HCT116 (cell line): ENCODE measurements around the gene RGMB. TPM values are rescaled to one million over a fixed set of nuclear protein-coding genes. Genes with fewer than 3 reads are reported as not detected.

Source experiments
- ATAC-seq: fragments of 200-7000 bp; cut with Tn5 transposase; 2 replicates; pipeline ENCODE4 v1.9.1; 2020; ENCODE audit warnings: mild to moderate bottlenecking, moderate library complexity
- BruUV-seq: library from RNA; stranded (reverse); fragments of 400-500 nt; replicated peaks from 2 replicates; lab custom pipeline; 2021; lab: Mats Ljungman, UMichigan
- CTCF ChIA-PET: fragments of 300-600 bp; sonication (Branson Sonifier 250); formaldehyde crosslinking; loops from one replicate; lab custom pipeline; 2021; ENCODE audit warnings: antibody characterized with exemption; lab: Charles Lee
- POLR2A ChIA-PET: fragments of 300-600, 350-600 bp; sonication (Branson Sonifier 250); formaldehyde crosslinking; loops from one replicate; lab custom pipeline; 2021; ENCODE audit warnings: antibody characterized with exemption; lab: Charles Lee
- RAD21 ChIA-PET, 2 experiments: fragments of 300-600 bp; sonication (Branson Sonifier 250); formaldehyde crosslinking; loops; one replicate each; lab custom pipeline; 2023; ENCODE audit warnings: low total read pairs in 2 of 2; ENCODE audit not compliant: uncharacterized antibody in 2 of 2, unreplicated experiment in 2 of 2, low non-redundant PET in 1 of 2; lab: Charles Lee
- DNase-seq: peaks from one replicate; pipeline ENCODE4 v3.0.0-alpha.2; 2010; ENCODE audit warnings: low read depth, low spot score
- H2AFZ ChIP-seq: fragments of 200-600 bp; shearing (Covaris generic), sonication (generic); 2 replicates; pipeline ENCODE4 v1.6.1; 2017; ENCODE audit warnings: low read depth, mixed run types, mixed read lengths, antibody characterized with exemption, low read length; ENCODE audit not compliant: poor library complexity, severe bottlenecking
- H3K27ac ChIP-seq: 2 replicates; pipeline ENCODE4 v1.5.1; 2012; ENCODE audit warnings: low read depth, low read length
- H3K27me3 ChIP-seq: fragments of 200-600 bp; sonication (generic); 2 replicates; pipeline ENCODE4 v1.6.1; 2016; ENCODE audit warnings: mixed run types, low read length, mixed read lengths; ENCODE audit not compliant: insufficient read depth
- H3K36me3 ChIP-seq, 2 experiments: fragments of 200-500 bp in 1 of 2; fragments of 200-600 bp in 1 of 2; sonication (Bioruptor generic) in 1 of 2; sonication (generic) in 1 of 2; 2 replicates each; pipeline versions ENCODE4 v1.5.1 to v1.6.1; 2014 to 2016; ENCODE audit warnings: low read length in 2 of 2, inconsistent platforms in 1 of 2, mixed read lengths in 1 of 2, mixed run types in 1 of 2; ENCODE audit not compliant: insufficient read depth in 2 of 2, control insufficient read depth in 1 of 2
- H3K4me1 ChIP-seq, 2 experiments: fragments of 200-600 bp in 1 of 2; sonication (generic) in 1 of 2; 2 replicates each; pipeline versions ENCODE4 v1.5.1 to v1.6.1; 2012 to 2017; ENCODE audit warnings: low read length in 2 of 2, inconsistent platforms in 1 of 2, mild to moderate bottlenecking in 1 of 2, mixed read lengths in 1 of 2, mixed run types in 1 of 2, moderate library complexity in 1 of 2; ENCODE audit not compliant: insufficient read depth in 2 of 2, control insufficient read depth in 1 of 2
- H3K4me2 ChIP-seq: fragments of 200-600 bp; sonication (generic); 2 replicates; pipeline ENCODE4 v1.6.1; 2017; ENCODE audit warnings: mixed run types, low read length, mixed read lengths
- H3K4me3 ChIP-seq, 2 experiments: fragments of 200-600 bp in 1 of 2; sonication (generic) in 1 of 2; replicated peaks in 1 of 2; 2 replicates each; pipeline ENCODE4 v1.5.1; 2011 to 2016; ENCODE audit warnings: low read length in 2 of 2, control low read depth in 1 of 2, low read depth in 1 of 2, mild to moderate bottlenecking in 1 of 2, mixed read lengths in 1 of 2, mixed run types in 1 of 2
- H3K79me2 ChIP-seq: fragments of 200-600 bp; sonication (generic); 2 replicates; pipeline ENCODE4 v1.6.1; 2017; ENCODE audit warnings: mild to moderate bottlenecking, mixed run types, low read length, moderate library complexity, mixed read lengths; ENCODE audit not compliant: insufficient read depth
- H3K9ac ChIP-seq: fragments of 200-600 bp; sonication (generic); 2 replicates; pipeline ENCODE4 v1.6.1; 2016; ENCODE audit warnings: low read length, mixed read lengths
- H3K9me2 ChIP-seq: fragments of 200-600 bp; sonication (generic), shearing (Covaris generic); 2 replicates; pipeline ENCODE4 v1.6.1; 2017; ENCODE audit warnings: mixed run types, mild to moderate bottlenecking, moderate library complexity; ENCODE audit not compliant: insufficient read depth
- H3K9me3 ChIP-seq, 2 experiments: fragments of 200-500 bp in 1 of 2; fragments of 200-600 bp in 1 of 2; sonication (Bioruptor generic) in 1 of 2; sonication (generic) in 1 of 2; 2 replicates each; pipeline ENCODE4 v1.6.1; 2014 to 2017; ENCODE audit warnings: low read length in 2 of 2, mixed read lengths in 2 of 2, inconsistent platforms in 1 of 2, low read depth in 1 of 2, mild to moderate bottlenecking in 1 of 2, mixed run types in 1 of 2, moderate library complexity in 1 of 2; ENCODE audit not compliant: control insufficient read depth in 1 of 2, insufficient read depth in 1 of 2
- H4K20me1 ChIP-seq: fragments of 200-600 bp; sonication (generic), shearing (Covaris generic); 2 replicates; pipeline ENCODE4 v1.6.1; 2017; ENCODE audit warnings: mixed run types, mild to moderate bottlenecking, moderate library complexity; ENCODE audit not compliant: insufficient read depth
- CBX3 ChIP-seq: IDR thresholded peaks from 2 replicates; pipeline ENCODE4 v1.6.1; 2012; ENCODE audit warnings: low read depth
- CEBPB ChIP-seq: IDR thresholded peaks from 2 replicates; pipeline ENCODE4 v1.6.1; 2012; ENCODE audit warnings: low read depth
- ELF1 ChIP-seq: IDR thresholded peaks from 2 replicates; pipeline ENCODE4 v1.6.1; 2012; ENCODE audit warnings: low read depth, borderline replicate concordance
- EZH2phosphoT487 ChIP-seq: fragments of 200-600 bp; IDR thresholded peaks from 2 replicates; pipeline ENCODE4 v1.6.1; 2018; ENCODE audit warnings: antibody characterized with exemption, borderline replicate concordance
- MAX ChIP-seq: IDR thresholded peaks from 2 replicates; pipeline ENCODE4 v1.6.1; 2012
- POLR2A ChIP-seq: IDR thresholded peaks from 2 replicates; pipeline ENCODE4 v1.7.0; 2011; ENCODE audit warnings: borderline replicate concordance; ENCODE audit not compliant: insufficient read depth, insufficient read length; ENCODE audit errors: extremely low read depth
- RAD21 ChIP-seq: IDR thresholded peaks from 2 replicates; pipeline ENCODE4 v1.6.1; 2012; ENCODE audit warnings: low read depth, mild to moderate bottlenecking
- REST ChIP-seq: IDR thresholded peaks from 2 replicates; pipeline ENCODE4 v1.6.1; 2012; ENCODE audit warnings: low read depth
- SIN3A ChIP-seq: IDR thresholded peaks from 2 replicates; pipeline ENCODE4 v1.6.1; 2012; ENCODE audit warnings: low read depth
- SP1 ChIP-seq: IDR thresholded peaks from 2 replicates; pipeline ENCODE4 v1.6.1; 2012; ENCODE audit warnings: low read depth
- SRF ChIP-seq: IDR thresholded peaks from 2 replicates; pipeline ENCODE4 v1.6.1; 2012; ENCODE audit warnings: low read depth
- TCF7L2 ChIP-seq: IDR thresholded peaks from 2 replicates; pipeline ENCODE4 v1.7.0; 2011; ENCODE audit warnings: borderline replicate concordance, inconsistent platforms; ENCODE audit not compliant: insufficient read depth, insufficient read length; ENCODE audit errors: extremely low read depth
- YY1 ChIP-seq: IDR thresholded peaks from 2 replicates; pipeline ENCODE4 v1.6.1; 2011; ENCODE audit warnings: low read length, low read depth, moderate library complexity, mild to moderate bottlenecking; ENCODE audit not compliant: insufficient replicate concordance; ENCODE audit errors: extremely low read depth
- ZBTB33 ChIP-seq: IDR thresholded peaks from 2 replicates; pipeline ENCODE4 v1.6.1; 2011; ENCODE audit warnings: mild to moderate bottlenecking, low read length, moderate library complexity; ENCODE audit not compliant: insufficient replicate concordance; ENCODE audit errors: extremely low read depth
- ZFX ChIP-seq: fragments of 450-650 bp; IDR thresholded peaks from 2 replicates; pipeline ENCODE4 v1.6.1; 2017
- ZNF274 ChIP-seq: fragments of 200-500 bp; sonication (Bioruptor generic); IDR thresholded peaks from 2 replicates; pipeline ENCODE4 v1.6.1; 2014; ENCODE audit warnings: mild to moderate bottlenecking, low read depth, low read length, inconsistent platforms
- intact Hi-C: fragments of 100-400 bp; cut with micrococcal nuclease; formaldehyde crosslinking; loops from 2 replicates; pipeline ENCODE4 v1.10.0; 2022
- total RNA-seq: library from RNA; stranded (reverse); gene quantifications from one replicate; pipeline ENCODE4 v1.2.1, GENCODE V29; 2021; ENCODE audit not compliant: unreplicated experiment
- TF ChIP-seq, protein P1 (sequence below), 3 experiments: fragments of 200-600 bp in 1 of 3; sonication (generic) in 1 of 3; IDR thresholded peaks in 2 of 3; conservative IDR thresholded peaks in 1 of 3; 2 replicates each; pipeline ENCODE4 v1.5.1; 2012 to 2017; ENCODE audit warnings: low read depth in 2 of 3, low read length in 2 of 3, antibody characterized with exemption in 1 of 3, borderline replicate concordance in 1 of 3, control low read depth in 1 of 3, mild to moderate bottlenecking in 1 of 3, mixed read lengths in 1 of 3, mixed run types in 1 of 3, moderate library complexity in 1 of 3; ENCODE audit not compliant: insufficient read depth in 1 of 3

Gene RGMB
- total RNA-seq, 1 experiment from 2014 or later, result 18.3 TPM

DNA sequence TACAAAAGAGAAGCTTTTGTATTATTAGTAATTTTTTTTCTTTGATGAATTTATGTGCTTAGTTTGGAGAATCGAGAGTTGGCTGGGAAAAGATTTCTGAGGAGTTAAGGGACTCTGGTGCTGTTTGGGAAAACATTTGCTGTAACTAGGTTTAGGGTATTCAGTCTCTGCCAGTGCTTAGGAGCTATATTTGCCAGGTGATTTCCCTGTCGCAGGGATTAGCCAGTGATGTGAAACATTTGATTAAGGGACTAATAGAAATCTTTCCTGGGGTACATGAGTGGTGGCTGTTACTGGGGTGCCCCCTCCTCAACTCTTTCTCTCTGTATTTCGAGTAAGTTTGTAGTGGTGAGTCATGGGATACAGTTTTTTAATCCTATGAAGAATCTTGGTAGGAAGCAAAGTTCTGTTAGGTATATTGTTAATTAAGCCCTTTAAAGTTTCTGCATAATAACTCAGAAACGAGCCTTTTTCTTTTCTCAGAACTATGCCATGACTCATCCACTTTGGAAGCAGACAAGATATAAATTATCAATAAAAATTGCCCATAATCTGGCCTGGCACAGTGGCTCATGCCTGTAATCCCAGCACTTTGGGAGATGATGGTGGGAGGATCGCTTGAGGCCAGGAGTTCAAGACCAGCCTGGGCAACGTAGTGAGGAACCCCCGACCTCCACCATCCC, 18.6 kb downstream of the RGMB start:
- TF ChIP-seq REST (no peak), YY1 (no peak), TCF7L2 (no peak), SIN3A (no peak), CBX3 (no peak), RAD21 (no peak), ELF1 (no peak), MAX (no peak), POLR2A (no peak), CEBPB (no peak), EZH2phosphoT487 (no peak), ZBTB33 (no peak), SP1 (no peak), ZFX (no peak), ZNF274 (no peak), SRF (no peak)
- TF ChIP-seq, protein P1, sequence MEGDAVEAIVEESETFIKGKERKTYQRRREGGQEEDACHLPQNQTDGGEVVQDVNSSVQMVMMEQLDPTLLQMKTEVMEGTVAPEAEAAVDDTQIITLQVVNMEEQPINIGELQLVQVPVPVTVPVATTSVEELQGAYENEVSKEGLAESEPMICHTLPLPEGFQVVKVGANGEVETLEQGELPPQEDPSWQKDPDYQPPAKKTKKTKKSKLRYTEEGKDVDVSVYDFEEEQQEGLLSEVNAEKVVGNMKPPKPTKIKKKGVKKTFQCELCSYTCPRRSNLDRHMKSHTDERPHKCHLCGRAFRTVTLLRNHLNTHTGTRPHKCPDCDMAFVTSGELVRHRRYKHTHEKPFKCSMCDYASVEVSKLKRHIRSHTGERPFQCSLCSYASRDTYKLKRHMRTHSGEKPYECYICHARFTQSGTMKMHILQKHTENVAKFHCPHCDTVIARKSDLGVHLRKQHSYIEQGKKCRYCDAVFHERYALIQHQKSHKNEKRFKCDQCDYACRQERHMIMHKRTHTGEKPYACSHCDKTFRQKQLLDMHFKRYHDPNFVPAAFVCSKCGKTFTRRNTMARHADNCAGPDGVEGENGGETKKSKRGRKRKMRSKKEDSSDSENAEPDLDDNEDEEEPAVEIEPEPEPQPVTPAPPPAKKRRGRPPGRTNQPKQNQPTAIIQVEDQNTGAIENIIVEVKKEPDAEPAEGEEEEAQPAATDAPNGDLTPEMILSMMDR (IDR thresholded peaks at IDR 0.05 in 2 of 3, conservative IDR thresholded peaks at IDR 0.05 in 1 of 3; ENCODE audit: borderline replicate concordance in 1 of 3, insufficient read depth in 1 of 3, low read depth in 2 of 3, low read length in 2 of 3), result no peak
- Histone ChIP-seq H2AFZ (no peak overlapping the region), H3K27ac (no peak overlapping the region), H3K27me3 (no peaks in the 10 kb centered on the region), H3K9me2 (no peaks in the 10 kb centered on the region), H3K4me2 (no peak overlapping the region), H3K4me3 (no peak overlapping the region), H3K36me3 (peaks cover 0 to 3% of the 10 kb centered on the region in 2 experiments; a peak in 1 of 4 replicates), H3K9me3 (no peaks in the 10 kb centered on the region), H3K79me2 (peaks cover 56% of the 10 kb centered on the region), H3K9ac (no peak overlapping the region), H3K4me1 (no peaks in the 10 kb centered on the region), H4K20me1 (no peaks in the 10 kb centered on the region)
- BruUV-seq, result no TSS peak
- DNase-seq (no peak), ATAC-seq (no peak)
- ChIA-PET POLR2A (no interaction called here), RAD21 (no interaction called here), CTCF (no interaction called here)
- intact Hi-C loops, result loop anchor here (10.0 kb wide), 1 partner anchor 1497 kb away; no protein-coding TSS in a partner anchor
